HepG2 (cell line): Measurements from ENCODE around the gene TMEM143. TPM values are rescaled to one million over a fixed set of nuclear protein-coding genes. Genes with fewer than 3 reads are reported as not detected.

Source experiments
- ATAC-seq: fragments of 200-7000 bp; cut with Tn5 transposase; 3 replicates; pipeline ENCODE4 v1.9.1; 2020; ENCODE audit warnings: mild to moderate bottlenecking, moderate library complexity
- BruUV-seq: library from RNA; stranded (reverse); fragments of 400-500 nt; replicated peaks from 2 replicates; lab custom pipeline; 2021; lab: Mats Ljungman, UMichigan
- CTCF ChIA-PET: fragments of 300-600 bp; formaldehyde crosslinking; extraction: SDS; loops from one replicate; lab custom pipeline; 2021; ENCODE audit warnings: low total read pairs, inconsistent platforms, low intra/inter-chr PET ratio; lab: Yijun Ruan, JAX
- POLR2A ChIA-PET: fragments of 350-600 bp; sonication (Branson Sonifier 250); formaldehyde crosslinking; loops from one replicate; lab custom pipeline; 2020; ENCODE audit warnings: antibody characterized with exemption, inconsistent platforms; lab: Yijun Ruan, JAX
- DNase-seq: peaks from one replicate; pipeline ENCODE4 v3.0.0-alpha.2; 2015; ENCODE audit warnings: low spot score
- FAIRE-seq: peaks from 3 replicates; lab custom pipeline; 2011; peaks lifted over from hg19 to GRCh38; lab: Jason Lieb, UNC
- H2AFZ ChIP-seq: one replicate; pipeline ENCODE4 v1.6.1; 2011; ENCODE audit warnings: low read length, inconsistent platforms
- H3K27ac ChIP-seq: fragments of 300-600 bp; 3 replicates; pipeline ENCODE4 v1.8.0; 2011; ENCODE audit warnings: mixed run types, mild to moderate bottlenecking, mixed read lengths, low read length, inconsistent platforms; ENCODE audit not compliant: insufficient read depth; ENCODE audit errors: extremely low read length
- H3K27me3 ChIP-seq, 2 experiments: fragments of 200-600 bp in 1 of 2; 2 replicates in 1 of 2; 3 replicates in 1 of 2; pipeline versions ENCODE4 v1.6.0 to v1.8.0; 2011; ENCODE audit warnings: low read length in 2 of 2, mild to moderate bottlenecking in 2 of 2, moderate library complexity in 2 of 2, inconsistent platforms in 1 of 2; ENCODE audit not compliant: insufficient read depth in 2 of 2, control insufficient read depth in 1 of 2
- H3K36me3 ChIP-seq, 2 experiments: fragments of 200-600 bp in 1 of 2; replicated peaks in 1 of 2; 2 replicates in 1 of 2; 3 replicates in 1 of 2; pipeline versions ENCODE4 v1.5.1 to v1.8.0; 2011; ENCODE audit warnings: low read length in 2 of 2, inconsistent platforms in 1 of 2; ENCODE audit not compliant: insufficient read depth in 2 of 2, control insufficient read depth in 1 of 2
- H3K4me1 ChIP-seq: 2 replicates; pipeline ENCODE4 v1.5.1; 2012; ENCODE audit warnings: low read length, inconsistent platforms; ENCODE audit not compliant: insufficient read depth
- H3K4me2 ChIP-seq: 2 replicates; pipeline ENCODE4 v1.6.0; 2011; ENCODE audit warnings: low read depth, low read length, inconsistent platforms
- H3K4me3 ChIP-seq, 3 experiments: fragments of 200-600 bp in 1 of 3; sonication (generic), shearing (Covaris generic) in 1 of 3; replicated peaks in 1 of 3; 2 replicates each; pipeline ENCODE4 v1.5.1; 2011 to 2016; ENCODE audit warnings: low read length in 3 of 3, inconsistent platforms in 2 of 3, low read depth in 2 of 3, mild to moderate bottlenecking in 2 of 3, control low read depth in 1 of 3, mixed read lengths in 1 of 3; ENCODE audit not compliant: insufficient read depth in 1 of 3
- H3K79me2 ChIP-seq: one replicate; pipeline ENCODE4 v1.6.1; 2011; ENCODE audit warnings: low read length, inconsistent platforms; ENCODE audit not compliant: insufficient read depth
- H3K9ac ChIP-seq: 2 replicates; pipeline ENCODE4 v1.6.0; 2011; ENCODE audit warnings: mild to moderate bottlenecking, low read depth, low read length, inconsistent platforms; ENCODE audit not compliant: insufficient read depth
- H3K9me3 ChIP-seq: 2 replicates; pipeline ENCODE4 v1.5.1; 2012; ENCODE audit warnings: mild to moderate bottlenecking, low read length
- H4K20me1 ChIP-seq: 2 replicates; pipeline ENCODE4 v1.6.0; 2011; ENCODE audit warnings: inconsistent platforms, mild to moderate bottlenecking, low read length, moderate library complexity; ENCODE audit not compliant: insufficient read depth
- KAT8 ChIP-seq: IDR thresholded peaks from 2 replicates; pipeline ENCODE4 v1.6.1; 2016; ENCODE audit warnings: missing genetic modification reagents, missing compliant biosample characterization
- NR2F1 ChIP-seq, 2 experiments: fragments of 450-650 bp in 1 of 2; formaldehyde crosslinking in 1 of 2; IDR thresholded peaks; 2 replicates each; pipeline versions ENCODE4 v1.5.0 to v1.6.1; 2016 to 2020; ENCODE audit warnings: mild to moderate bottlenecking in 1 of 2, missing compliant biosample characterization in 1 of 2, missing genetic modification reagents in 1 of 2, moderate library complexity in 1 of 2
- RELA ChIP-seq: sonication (generic); formaldehyde crosslinking; IDR thresholded peaks from 2 replicates; pipeline ENCODE4 v1.4.0; 2020; ENCODE audit warnings: missing genetic modification reagents
- TBX2 ChIP-seq: sonication (generic); formaldehyde crosslinking; IDR thresholded peaks from 2 replicates; pipeline ENCODE4 v1.5.0; 2020; ENCODE audit warnings: missing genetic modification reagents, mild to moderate bottlenecking, borderline replicate concordance
- TOE1 ChIP-seq: sonication (generic); formaldehyde crosslinking; IDR thresholded peaks from 2 replicates; pipeline ENCODE4 v1.4.0; 2020; ENCODE audit warnings: mild to moderate bottlenecking, missing genetic modification reagents
- ZBTB42 ChIP-seq: sonication (generic); formaldehyde crosslinking; IDR thresholded peaks from 2 replicates; pipeline ENCODE4 v1.5.0; 2020; ENCODE audit warnings: mild to moderate bottlenecking, missing genetic modification reagents
- ZNF260 ChIP-seq: sonication (generic); formaldehyde crosslinking; IDR thresholded peaks from 2 replicates; pipeline ENCODE4 v1.4.0; 2020; ENCODE audit warnings: missing genetic modification reagents, low read depth, mild to moderate bottlenecking, borderline replicate concordance
- ZNF382 ChIP-seq: sonication (generic); formaldehyde crosslinking; IDR thresholded peaks from 2 replicates; pipeline ENCODE4 v1.5.0; 2020; ENCODE audit warnings: missing genetic modification reagents, mild to moderate bottlenecking, borderline replicate concordance
- ZNF558 ChIP-seq: sonication (generic); formaldehyde crosslinking; IDR thresholded peaks from 2 replicates; pipeline ENCODE4 v1.9.0; 2022; ENCODE audit warnings: mild to moderate bottlenecking, missing genetic modification reagents, borderline replicate concordance
- ZNF577 ChIP-seq: sonication (generic); formaldehyde crosslinking; IDR thresholded peaks from 2 replicates; pipeline ENCODE4 v1.4.0; 2020; ENCODE audit warnings: mild to moderate bottlenecking, low read depth, missing genetic modification reagents, borderline replicate concordance
- ZNF670 ChIP-seq: sonication (generic); formaldehyde crosslinking; IDR thresholded peaks from 2 replicates; pipeline ENCODE4 v1.8.0; 2022; ENCODE audit warnings: mild to moderate bottlenecking, missing genetic modification reagents, borderline replicate concordance
- ZNF850 ChIP-seq: sonication (generic); formaldehyde crosslinking; conservative IDR thresholded peaks from 2 replicates; pipeline ENCODE4 v1.9.0; 2021; ENCODE audit warnings: mild to moderate bottlenecking, missing genetic modification reagents
- WGBS: methylation state at CpG from one replicate; pipeline ENCODE4 v1.1.6; 2017; ENCODE audit warnings: low lambda C conversion rate; 5-methylcytosine and 5-hydroxymethylcytosine counted together
- in situ Hi-C: cut with HindIII; loops from 2 replicates; pipeline ENCODE4 v1.10.0; 2017; ENCODE audit warnings: low pct_unique_long_range_greater_than_20kb; ENCODE audit not compliant: extremely low pct_ligation_motif_present
- intact Hi-C: fragments of 100-400 bp; cut with micrococcal nuclease; formaldehyde crosslinking; loops from one replicate; pipeline ENCODE4 v1.10.0; 2022; ENCODE audit not compliant: unreplicated experiment
- polyA plus RNA-seq, 8 experiments: library from polyadenylated mRNA; depleted of rRNA in 3 of 8; stranded (reverse) in 7 of 8; unstranded in 1 of 8; fragments of >200 nt; fragmentation: Illumina TruSeq in 4 of 8; extraction: Trizol in 4 of 8; gene quantifications; 2 replicates each; pipeline versions ENCODE4 v1.2.1 to v1.2.3, GENCODE V29; 2011 to 2016; ENCODE audit warnings: low read depth in 4 of 8, missing spikeins in 1 of 8, mixed read lengths in 1 of 8; ENCODE audit not compliant: insufficient read depth in 1 of 8
- total RNA-seq, 5 experiments: library from RNA; depleted of rRNA; stranded (reverse); fragments of >200 nt; fragmentation: Illumina TruSeq; extraction: Trizol; gene quantifications; 2 replicates each; pipeline ENCODE4 v1.2.3, GENCODE V29; 2016; ENCODE audit warnings: low read depth in 1 of 5
- TF ChIP-seq, protein P1 (sequence below): sonication (generic); formaldehyde crosslinking; conservative IDR thresholded peaks from 2 replicates; pipeline ENCODE4 v1.4.0; 2020; ENCODE audit warnings: mild to moderate bottlenecking, missing genetic modification reagents, moderate library complexity
- TF ChIP-seq, protein P2 (sequence below): sonication (generic); formaldehyde crosslinking; IDR thresholded peaks from 2 replicates; pipeline ENCODE4 v1.4.0; 2020; ENCODE audit warnings: missing genetic modification reagents

The TMEM143 gene
- total and polyA plus RNA-seq, 2 of the 13 experiments (the other 11 are each of a cell fraction or from before 2014, with no cell fraction given) = 7.7 to 11.3 TPM

GRCh38 chr19:48296963-48297734, 66.6 kb downstream of the TMEM143 start (continued):
- TF ChIP-seq TOE1 (CRISPR knock-in tag) = no peak

- ATAC-seq = peak; percentile 48
- H4K20me1 ChIP-seq = no peaks in the 10 kb centered on the region
- no peak overlapping the region for H3K9ac ChIP-seq
- ChIA-PET CTCF (no interaction called here), POLR2A (interaction anchor here (1.2 kb wide), 1 partner anchor 13 kb away, joined by 4 read pairs; no protein-coding TSS in a partner anchor)
- no peak overlapping the region for H3K27ac ChIP-seq
- peak overlapping the region; percentile 49 for H3K4me2 ChIP-seq
- intact Hi-C loops (no loop called here), in situ Hi-C loops (no loop called here)
- under 1% methylated on average over 10 of the region's 10 CpGs for WGBS
- 0 out of 5 replicates have a peak, but pooled peaks cover 0 to 2% of the 10 kb centered on the region in 2 experiments for H3K27me3 ChIP-seq
- H2AFZ ChIP-seq = no peak overlapping the region
- H3K36me3 ChIP-seq = no peaks in the 10 kb centered on the region
- no TSS peak for BruUV-seq
- DNase-seq = peak; percentile 74
- peak overlapping the region in 1 of 3 experiments; percentile 28; a peak in 1 of 6 replicates for H3K4me3 ChIP-seq
- peak; percentile 72 for FAIRE-seq
- no peaks in the 10 kb centered on the region for H3K79me2 ChIP-seq
- H3K9me3 ChIP-seq = no peaks in the 10 kb centered on the region
- peaks cover 31% of the 10 kb centered on the region for H3K4me1 ChIP-seq
- TF ChIP-seq NR2F1 (CRISPR knock-in tag; IDR thresholded peaks at IDR 0.05) = peak; percentile 74 to 80
- no peak for TF ChIP-seq ZNF260 (CRISPR knock-in tag)
- no peak for TF ChIP-seq ZNF382 (CRISPR knock-in tag)
- no peak for TF ChIP-seq ZNF670 (CRISPR knock-in tag)
- TF ChIP-seq TBX2 (CRISPR knock-in tag) = peak; percentile 88
- TF ChIP-seq RELA (CRISPR knock-in tag) = no peak
- TF ChIP-seq, protein P1, sequence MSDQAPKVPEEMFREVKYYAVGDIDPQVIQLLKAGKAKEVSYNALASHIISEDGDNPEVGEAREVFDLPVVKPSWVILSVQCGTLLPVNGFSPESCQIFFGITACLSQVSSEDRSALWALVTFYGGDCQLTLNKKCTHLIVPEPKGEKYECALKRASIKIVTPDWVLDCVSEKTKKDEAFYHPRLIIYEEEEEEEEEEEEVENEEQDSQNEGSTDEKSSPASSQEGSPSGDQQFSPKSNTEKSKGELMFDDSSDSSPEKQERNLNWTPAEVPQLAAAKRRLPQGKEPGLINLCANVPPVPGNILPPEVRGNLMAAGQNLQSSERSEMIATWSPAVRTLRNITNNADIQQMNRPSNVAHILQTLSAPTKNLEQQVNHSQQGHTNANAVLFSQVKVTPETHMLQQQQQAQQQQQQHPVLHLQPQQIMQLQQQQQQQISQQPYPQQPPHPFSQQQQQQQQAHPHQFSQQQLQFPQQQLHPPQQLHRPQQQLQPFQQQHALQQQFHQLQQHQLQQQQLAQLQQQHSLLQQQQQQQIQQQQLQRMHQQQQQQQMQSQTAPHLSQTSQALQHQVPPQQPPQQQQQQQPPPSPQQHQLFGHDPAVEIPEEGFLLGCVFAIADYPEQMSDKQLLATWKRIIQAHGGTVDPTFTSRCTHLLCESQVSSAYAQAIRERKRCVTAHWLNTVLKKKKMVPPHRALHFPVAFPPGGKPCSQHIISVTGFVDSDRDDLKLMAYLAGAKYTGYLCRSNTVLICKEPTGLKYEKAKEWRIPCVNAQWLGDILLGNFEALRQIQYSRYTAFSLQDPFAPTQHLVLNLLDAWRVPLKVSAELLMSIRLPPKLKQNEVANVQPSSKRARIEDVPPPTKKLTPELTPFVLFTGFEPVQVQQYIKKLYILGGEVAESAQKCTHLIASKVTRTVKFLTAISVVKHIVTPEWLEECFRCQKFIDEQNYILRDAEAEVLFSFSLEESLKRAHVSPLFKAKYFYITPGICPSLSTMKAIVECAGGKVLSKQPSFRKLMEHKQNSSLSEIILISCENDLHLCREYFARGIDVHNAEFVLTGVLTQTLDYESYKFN = peak; percentile 39; the same call in 1 of the 2 replicates
- TF ChIP-seq, protein P2, sequence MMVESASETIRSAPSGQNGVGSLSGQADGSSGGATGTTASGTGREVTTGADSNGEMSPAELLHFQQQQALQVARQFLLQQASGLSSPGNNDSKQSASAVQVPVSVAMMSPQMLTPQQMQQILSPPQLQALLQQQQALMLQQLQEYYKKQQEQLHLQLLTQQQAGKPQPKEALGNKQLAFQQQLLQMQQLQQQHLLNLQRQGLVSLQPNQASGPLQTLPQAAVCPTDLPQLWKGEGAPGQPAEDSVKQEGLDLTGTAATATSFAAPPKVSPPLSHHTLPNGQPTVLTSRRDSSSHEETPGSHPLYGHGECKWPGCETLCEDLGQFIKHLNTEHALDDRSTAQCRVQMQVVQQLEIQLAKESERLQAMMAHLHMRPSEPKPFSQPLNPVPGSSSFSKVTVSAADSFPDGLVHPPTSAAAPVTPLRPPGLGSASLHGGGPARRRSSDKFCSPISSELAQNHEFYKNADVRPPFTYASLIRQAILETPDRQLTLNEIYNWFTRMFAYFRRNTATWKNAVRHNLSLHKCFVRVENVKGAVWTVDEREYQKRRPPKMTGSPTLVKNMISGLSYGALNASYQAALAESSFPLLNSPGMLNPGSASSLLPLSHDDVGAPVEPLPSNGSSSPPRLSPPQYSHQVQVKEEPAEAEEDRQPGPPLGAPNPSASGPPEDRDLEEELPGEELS (CRISPR knock-in tag) = peak; percentile 23; the same call in 1 of the 2 replicates
- TF ChIP-seq ZBTB42 (CRISPR knock-in tag) = no peak
- TF ChIP-seq ZNF850 (CRISPR knock-in tag) = no peak
- no peak for TF ChIP-seq ZNF577 (CRISPR knock-in tag)
- no peak for TF ChIP-seq ZNF558 (CRISPR knock-in tag)
- no peak for TF ChIP-seq KAT8 (CRISPR knock-in tag)
Observed at GRCh38 chr19:48295458-48295857, 68.3 kb downstream of the TMEM143 start.
